ENCODE results near the gene NUDT16.

Gene NUDT16

GRCh38 chr3:131386429-131387165 is 5.0 kb downstream of the NUDT16 start:
- TF ChIP-seq, protein P1, sequence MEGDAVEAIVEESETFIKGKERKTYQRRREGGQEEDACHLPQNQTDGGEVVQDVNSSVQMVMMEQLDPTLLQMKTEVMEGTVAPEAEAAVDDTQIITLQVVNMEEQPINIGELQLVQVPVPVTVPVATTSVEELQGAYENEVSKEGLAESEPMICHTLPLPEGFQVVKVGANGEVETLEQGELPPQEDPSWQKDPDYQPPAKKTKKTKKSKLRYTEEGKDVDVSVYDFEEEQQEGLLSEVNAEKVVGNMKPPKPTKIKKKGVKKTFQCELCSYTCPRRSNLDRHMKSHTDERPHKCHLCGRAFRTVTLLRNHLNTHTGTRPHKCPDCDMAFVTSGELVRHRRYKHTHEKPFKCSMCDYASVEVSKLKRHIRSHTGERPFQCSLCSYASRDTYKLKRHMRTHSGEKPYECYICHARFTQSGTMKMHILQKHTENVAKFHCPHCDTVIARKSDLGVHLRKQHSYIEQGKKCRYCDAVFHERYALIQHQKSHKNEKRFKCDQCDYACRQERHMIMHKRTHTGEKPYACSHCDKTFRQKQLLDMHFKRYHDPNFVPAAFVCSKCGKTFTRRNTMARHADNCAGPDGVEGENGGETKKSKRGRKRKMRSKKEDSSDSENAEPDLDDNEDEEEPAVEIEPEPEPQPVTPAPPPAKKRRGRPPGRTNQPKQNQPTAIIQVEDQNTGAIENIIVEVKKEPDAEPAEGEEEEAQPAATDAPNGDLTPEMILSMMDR (IDR thresholded peaks at IDR 0.05; ENCODE audit: low read depth, low read length, missing control alignments), result no peak
- no peak for DNase-seq (ENCODE audit: extremely low read depth, low read depth)
- H3K4me3 ChIP-seq (replicated peaks; ENCODE audit: low read depth, low read length), result no peak overlapping the region

GRCh38 chr3:131387796-131388489 is 6.4 kb downstream of the NUDT16 start:
- TF ChIP-seq, protein P1 (IDR thresholded peaks at IDR 0.05; ENCODE audit: low read depth, low read length, missing control alignments), result no peak
- H3K4me3 ChIP-seq (replicated peaks; ENCODE audit: low read depth, low read length), result no peak overlapping the region
- no peak for DNase-seq (ENCODE audit: extremely low read depth, low read depth)

DNA sequence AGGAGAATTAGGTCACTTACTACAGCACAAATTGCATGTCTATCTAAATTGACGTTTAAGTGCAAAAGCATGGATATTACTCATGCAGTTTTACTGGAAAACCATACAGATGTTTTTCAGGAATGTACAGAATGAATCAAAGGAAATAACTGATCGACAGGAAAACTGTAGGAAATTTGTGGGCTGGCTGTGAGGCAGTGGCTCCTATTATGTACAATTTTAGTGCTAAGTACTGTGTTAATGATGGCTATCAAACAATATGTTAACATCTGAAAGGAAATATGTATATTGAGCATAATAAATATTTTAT is 6.9 kb downstream of the NUDT16 start:
- TF ChIP-seq, protein P1 (IDR thresholded peaks at IDR 0.05; ENCODE audit: low read depth, low read length, missing control alignments), result no peak
- no peak for DNase-seq (ENCODE audit: extremely low read depth, low read depth)
- H3K4me3 ChIP-seq (replicated peaks; ENCODE audit: low read depth, low read length), result no peak overlapping the region

GRCh38 chr3:131390331-131390730 is 8.8 kb downstream of the NUDT16 start:
- H3K4me3 ChIP-seq (replicated peaks; ENCODE audit: low read depth, low read length), result no peak overlapping the region
- TF ChIP-seq, protein P1 (IDR thresholded peaks at IDR 0.05; ENCODE audit: low read depth, low read length, missing control alignments), result no peak
- DNase-seq (ENCODE audit: extremely low read depth, low read depth), result no peak

DNA sequence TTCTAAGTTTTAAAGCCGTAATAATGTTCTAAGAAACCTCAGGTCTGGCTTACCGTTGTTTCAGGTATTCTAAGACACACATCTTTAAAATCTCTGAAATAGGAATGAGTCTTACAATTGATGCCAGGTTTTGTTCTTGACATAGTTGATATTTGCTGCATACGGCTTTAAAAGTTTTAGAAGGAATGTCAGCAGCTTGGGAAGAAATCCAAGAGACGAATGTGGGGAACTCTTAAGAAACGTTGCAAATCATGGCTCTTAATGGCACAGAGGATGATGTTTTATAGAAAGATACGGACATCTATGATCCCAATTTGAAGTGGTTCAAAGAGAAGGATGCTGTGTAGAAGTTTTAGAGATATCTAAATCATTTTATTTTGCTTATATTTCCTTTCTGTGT is 11.5 kb downstream of the NUDT16 start:
- TF ChIP-seq, protein P1 (IDR thresholded peaks at IDR 0.05; ENCODE audit: low read depth, low read length, missing control alignments), result no peak
- DNase-seq (ENCODE audit: extremely low read depth, low read depth), result no peak

DNA sequence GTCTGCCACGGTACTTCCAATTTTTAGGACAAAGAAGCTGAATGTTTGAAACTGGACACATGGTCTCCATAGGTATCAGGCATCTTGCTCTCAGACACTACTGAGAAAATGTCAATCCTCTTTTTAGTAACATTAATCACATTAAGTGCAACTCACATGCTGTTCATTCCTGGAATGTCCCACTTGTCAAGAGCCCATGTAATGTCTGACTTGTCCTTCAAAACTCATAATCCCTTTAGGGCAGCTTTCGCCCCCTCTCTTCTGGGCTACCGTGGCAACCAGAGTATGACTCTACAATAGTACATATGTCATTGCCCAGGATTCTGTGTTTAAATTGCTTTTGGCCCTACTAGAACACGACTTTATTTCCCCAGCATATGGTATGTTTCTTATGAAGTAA is 12.3 kb downstream of the NUDT16 start:
- TF ChIP-seq, protein P1 (IDR thresholded peaks at IDR 0.05; ENCODE audit: low read depth, low read length, missing control alignments), result no peak
- H3K4me3 ChIP-seq (replicated peaks; ENCODE audit: low read depth, low read length), result no peak overlapping the region
- no peak for DNase-seq (ENCODE audit: extremely low read depth, low read depth)

More for the DNA sequence above, 11.5 kb downstream of the NUDT16 start:
- H3K4me3 ChIP-seq (replicated peaks; ENCODE audit: low read depth, low read length), result no peak overlapping the region
